Psoas muscle (tissue), 8 donors: Measurements from ENCODE around the gene QPRT. TPM values are rescaled to one million over a fixed set of nuclear protein-coding genes. Genes with fewer than 3 reads are reported as not detected.

Source experiments
- ATAC-seq, 4 donors: fragments of 200-7000 bp; cut with Tn5 transposase; one replicate each; pipeline ENCODE4 v1.9.1; 2020; ENCODE audit warnings: moderate library complexity in 3 of 4, mild to moderate bottlenecking in 2 of 4
- DNase-seq, 2 donors: peaks; one replicate each; pipeline ENCODE4 v3.0.0-alpha.2; 2020
- H3K27ac ChIP-seq: fragments of 200-600 bp; one replicate; pipeline ENCODE4 v1.8.0; 2022
- H3K27me3 ChIP-seq, 3 donors: fragments of 200-600 bp in 1 of 3; one replicate each; pipeline versions ENCODE4 v1.6.1 to v1.8.0; 2013 to 2022; ENCODE audit warnings: low read length in 2 of 3, mild to moderate bottlenecking in 2 of 3, moderate library complexity in 1 of 3; ENCODE audit not compliant: insufficient read depth in 3 of 3
- H3K36me3 ChIP-seq, 2 donors: fragments of 200-600 bp in 1 of 2; one replicate each; pipeline versions ENCODE4 v1.6.1 to v1.8.0; 2013 to 2022; ENCODE audit warnings: low read depth in 1 of 2, mild to moderate bottlenecking in 1 of 2, moderate library complexity in 1 of 2; ENCODE audit not compliant: insufficient read depth in 1 of 2
- H3K4me1 ChIP-seq: fragments of 200-600 bp; one replicate; pipeline ENCODE4 v1.8.0; 2022
- H3K4me3 ChIP-seq: fragments of 200-600 bp; one replicate; pipeline ENCODE4 v1.8.0; 2022; ENCODE audit warnings: mild to moderate bottlenecking
- H3K9me3 ChIP-seq: fragments of 200-600 bp; one replicate; pipeline ENCODE4 v1.8.0; 2022
- WGBS, 3 donors: extraction: QIAGEN DNeasy Blood & Tissue Kit; methylation state at CpG; one replicate each; pipeline versions ENCODE4 v1.1.6 to v1.1.7; 2013; 5-methylcytosine and 5-hydroxymethylcytosine counted together
- intact Hi-C, 2 donors: fragments of 100-400 bp; cut with DNase I; formaldehyde crosslinking; loops; one replicate each; pipeline versions ENCODE4 v1.11.0 to v1.14.2; 2022
- polyA plus RNA-seq, 3 donors: library from polyadenylated mRNA; stranded (reverse); fragments of 200-250 nt; gene quantifications; one replicate each; pipeline ENCODE4 v1.2.3, GENCODE V29; 2013
- total RNA-seq, 4 donors: library from RNA; stranded (reverse); fragmentation: NEBNext Ultra II Directional in 2 of 4; extraction: Animal tissue kit (Norgen Biotek cat#: 25700) in 2 of 4; gene quantifications; one replicate each; pipeline versions ENCODE4 v1.2.1 to v1.2.4, GENCODE V29; 2021 to 2023
- TF ChIP-seq, protein P1 (sequence below): fragments of 200-600 bp; IDR thresholded peaks from one replicate; pipeline ENCODE4 v1.8.0; 2022; ENCODE audit warnings: antibody characterized with exemption
- donor health status: healthy with polysubstance abuse.
- donor health status: DM: no; HTN: no; CAD: no; lungs with moderate emphysema.
- donor health status: Bipolar disorder and iron deficiency.
- donor health status: healthy.
- donor health status: DM: yes; HTN: yes; CAD: no.
- donor health status: DM: no; HTN: no; CAD: no.
- donor health status: DM: no; HTN: no; CAD: no.
- donor health status: DM: yes; HTN: yes; CAD: no.

Gene QPRT
- total and polyA plus RNA-seq, 7 donors: 0.75 to 9.9 (median 2.3) TPM

DNA sequence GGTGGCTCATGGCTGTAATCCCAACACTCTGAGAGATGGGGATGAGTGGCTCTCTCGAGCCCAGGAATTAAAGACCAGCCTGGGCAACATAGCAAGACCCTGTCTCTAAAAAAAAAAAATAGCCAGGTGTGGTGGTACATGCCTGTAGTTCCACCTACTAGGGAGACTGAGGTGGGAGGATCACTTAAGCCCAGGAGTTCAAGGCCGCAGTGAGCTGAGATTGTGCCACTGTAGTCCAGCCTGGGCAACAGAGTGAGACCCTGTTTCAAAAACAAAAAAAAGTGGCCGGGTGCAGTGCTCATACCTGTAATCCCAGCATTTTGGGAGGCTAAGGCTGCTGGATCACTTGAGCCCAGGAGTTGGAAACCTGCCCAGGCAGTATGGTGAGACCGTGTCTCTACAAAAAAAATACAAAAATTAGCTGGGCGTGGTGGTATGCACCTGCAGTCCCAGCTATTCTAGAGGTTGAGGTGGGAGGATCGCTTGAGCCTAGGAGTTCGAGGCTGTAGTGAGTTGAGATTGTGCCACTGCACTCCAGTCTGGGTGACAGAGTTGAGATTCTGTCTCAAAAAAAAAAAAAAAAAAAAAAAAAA, 63.8 kb downstream of the QPRT start:
- no peaks in the 10 kb centered on the region for H3K27me3 ChIP-seq
- no peak overlapping the region for H3K4me3 ChIP-seq
- H3K36me3 ChIP-seq: no peaks in the 10 kb centered on the region
- H3K4me1 ChIP-seq: no peaks in the 10 kb centered on the region
- WGBS, 3 donors: 75 to 82% (median 78%) methylated on average over 7 of the region's 7 CpGs
- DNase-seq: no peak
- no peak overlapping the region for H3K27ac ChIP-seq
- H3K9me3 ChIP-seq: no peaks in the 10 kb centered on the region
- no peak for ATAC-seq
- TF ChIP-seq, protein P1, sequence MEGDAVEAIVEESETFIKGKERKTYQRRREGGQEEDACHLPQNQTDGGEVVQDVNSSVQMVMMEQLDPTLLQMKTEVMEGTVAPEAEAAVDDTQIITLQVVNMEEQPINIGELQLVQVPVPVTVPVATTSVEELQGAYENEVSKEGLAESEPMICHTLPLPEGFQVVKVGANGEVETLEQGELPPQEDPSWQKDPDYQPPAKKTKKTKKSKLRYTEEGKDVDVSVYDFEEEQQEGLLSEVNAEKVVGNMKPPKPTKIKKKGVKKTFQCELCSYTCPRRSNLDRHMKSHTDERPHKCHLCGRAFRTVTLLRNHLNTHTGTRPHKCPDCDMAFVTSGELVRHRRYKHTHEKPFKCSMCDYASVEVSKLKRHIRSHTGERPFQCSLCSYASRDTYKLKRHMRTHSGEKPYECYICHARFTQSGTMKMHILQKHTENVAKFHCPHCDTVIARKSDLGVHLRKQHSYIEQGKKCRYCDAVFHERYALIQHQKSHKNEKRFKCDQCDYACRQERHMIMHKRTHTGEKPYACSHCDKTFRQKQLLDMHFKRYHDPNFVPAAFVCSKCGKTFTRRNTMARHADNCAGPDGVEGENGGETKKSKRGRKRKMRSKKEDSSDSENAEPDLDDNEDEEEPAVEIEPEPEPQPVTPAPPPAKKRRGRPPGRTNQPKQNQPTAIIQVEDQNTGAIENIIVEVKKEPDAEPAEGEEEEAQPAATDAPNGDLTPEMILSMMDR: no peak
- intact Hi-C loops: loop anchor here in 1 of 2 donors (10.0 kb wide), 1 partner anchor 142 kb away; no protein-coding TSS in a partner anchor

DNA sequence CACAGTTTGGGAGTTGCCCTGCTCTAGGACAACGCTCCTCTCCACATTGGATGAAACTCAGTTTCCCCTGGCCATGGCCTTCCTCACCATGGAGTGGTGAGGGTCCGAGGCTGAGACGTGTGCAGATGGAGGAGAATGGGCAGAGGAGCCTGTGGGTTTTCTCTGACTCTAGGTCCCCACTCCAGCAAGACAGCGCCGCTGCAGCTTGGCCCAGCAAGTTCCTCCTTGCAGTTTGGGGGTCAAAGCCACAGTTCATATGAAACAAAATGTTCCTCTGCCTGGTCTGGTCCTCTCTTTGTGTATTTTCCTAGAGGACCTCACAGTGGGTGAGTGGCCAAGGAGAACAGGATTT, 64.5 kb downstream of the QPRT start:
- no peak overlapping the region for H3K4me3 ChIP-seq
- WGBS, 3 donors: 77 to 91% (median 81%) methylated on average over 5 of the region's 5 CpGs
- intact Hi-C loops: loop anchor here in 1 of 2 donors (10.0 kb wide), 1 partner anchor 141 kb away; no protein-coding TSS in a partner anchor
- DNase-seq: no peak
- H3K4me1 ChIP-seq: no peaks in the 10 kb centered on the region
- ATAC-seq: no peak
- no peaks in the 10 kb centered on the region for H3K9me3 ChIP-seq
- H3K27me3 ChIP-seq: no peaks in the 10 kb centered on the region
- H3K36me3 ChIP-seq: no peaks in the 10 kb centered on the region
- TF ChIP-seq, protein P1: no peak
- no peak overlapping the region for H3K27ac ChIP-seq

DNA sequence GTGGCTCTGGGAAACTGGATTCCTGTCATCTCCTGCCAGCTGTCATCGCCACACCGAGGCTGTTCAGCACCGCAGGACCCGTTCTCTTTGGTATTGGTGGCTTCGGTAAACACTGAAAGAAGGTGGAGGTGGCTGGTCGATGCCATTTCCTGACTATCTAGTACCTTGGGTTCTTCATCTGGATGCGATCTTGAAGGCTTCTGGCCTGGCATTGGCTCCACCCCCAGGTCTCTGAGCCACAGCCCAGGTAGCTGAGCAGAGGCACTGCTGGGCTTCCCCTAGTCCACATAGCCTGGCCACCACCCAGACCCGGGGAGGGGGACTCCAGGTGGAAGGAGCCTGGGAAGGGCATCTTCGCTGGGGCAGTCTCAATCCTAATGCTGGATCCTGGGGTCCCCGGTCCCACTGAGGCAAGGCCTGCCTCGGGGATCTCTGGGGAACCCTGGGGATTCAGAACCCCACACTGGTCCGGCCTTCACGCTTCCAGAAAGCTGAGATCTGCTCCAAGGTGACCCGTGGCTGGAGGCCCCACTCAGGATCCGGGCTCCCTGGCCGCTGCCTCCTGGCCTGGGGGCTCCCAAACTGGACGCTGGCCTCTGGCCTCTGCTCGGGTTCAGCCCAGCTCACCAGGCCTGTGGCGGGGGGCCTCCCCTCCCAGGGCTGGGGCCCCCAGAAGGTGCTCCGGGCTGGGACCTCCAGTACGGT, 65.0 kb downstream of the QPRT start:
- Histone ChIP-seq H3K4me1 (no peaks in the 10 kb centered on the region), H3K4me3 (no peak overlapping the region), H3K9me3 (no peaks in the 10 kb centered on the region), H3K27me3 (no peaks in the 10 kb centered on the region), H3K36me3 (no peaks in the 10 kb centered on the region), H3K27ac (no peak overlapping the region)
- no peak for DNase-seq
- intact Hi-C loops: loop anchor here in 1 of 2 donors (10.0 kb wide), 1 partner anchor 141 kb away; no protein-coding TSS in a partner anchor
- no peak for ATAC-seq
- WGBS, 3 donors: 75 to 85% (median 82%) methylated on average over 21 of the region's 21 CpGs
- TF ChIP-seq, protein P1: no peak

DNA sequence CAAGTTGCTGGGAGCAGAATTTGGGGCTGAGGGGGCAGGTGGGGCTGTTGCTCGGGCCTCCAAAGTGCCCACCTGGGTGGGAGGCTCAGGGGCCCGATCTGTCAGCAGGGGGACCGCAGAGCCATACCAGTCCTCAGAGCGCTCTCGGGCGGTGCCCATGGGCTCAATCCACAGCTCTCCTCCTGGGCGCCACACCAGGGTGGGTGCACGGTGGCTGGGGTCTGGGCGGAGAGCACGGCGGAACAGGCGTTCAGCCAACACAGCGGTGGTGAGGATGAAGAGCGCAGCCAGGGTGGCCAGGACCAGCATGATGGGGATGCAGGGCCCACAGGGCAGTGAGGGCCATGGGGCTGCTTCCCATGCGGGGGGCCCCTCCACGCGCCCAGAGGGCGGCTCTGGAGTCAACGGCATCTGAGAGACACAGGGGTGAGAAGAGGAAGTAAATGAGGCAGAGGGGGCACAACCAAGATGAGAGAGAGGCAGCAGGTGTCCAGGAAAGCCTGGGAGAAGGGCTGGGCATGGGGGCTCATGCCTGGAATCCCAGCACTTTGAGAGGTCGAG, 65.6 kb downstream of the QPRT start:
- Histone ChIP-seq H3K27me3 (no peaks in the 10 kb centered on the region), H3K27ac (no peak overlapping the region), H3K9me3 (no peaks in the 10 kb centered on the region), H3K4me1 (no peaks in the 10 kb centered on the region), H3K36me3 (no peaks in the 10 kb centered on the region), H3K4me3 (no peak overlapping the region)
- intact Hi-C loops: loop anchor here (5.0 to 10.0 kb wide), 2 partner anchors 38 to 140 kb away; no protein-coding TSS in a partner anchor
- WGBS, 3 donors: 85 to 90% (median 85%) methylated on average over 17 to 20 of the region's 20 CpGs
- ATAC-seq: no peak
- DNase-seq: no peak
- TF ChIP-seq, protein P1: no peak
